Femur (tissue), 1 donor: ENCODE data around the gene TENM3.

Experiments used
- DNase-seq: peaks from one replicate; pipeline ENCODE4 v3.0.0-alpha.2; 2017

The TENM3 gene

GRCh38 chr4:182531555-182532162 lies 288.5 kb downstream of the TENM3 start:
- DNase-seq: no peak

GRCh38 chr4:182532441-182532840 lies 289.2 kb downstream of the TENM3 start:
- DNase-seq: no peak

- DNase-seq: no peak
Observed at GRCh38 chr4:182533964-182534363, 290.8 kb downstream of the TENM3 start.

DNA sequence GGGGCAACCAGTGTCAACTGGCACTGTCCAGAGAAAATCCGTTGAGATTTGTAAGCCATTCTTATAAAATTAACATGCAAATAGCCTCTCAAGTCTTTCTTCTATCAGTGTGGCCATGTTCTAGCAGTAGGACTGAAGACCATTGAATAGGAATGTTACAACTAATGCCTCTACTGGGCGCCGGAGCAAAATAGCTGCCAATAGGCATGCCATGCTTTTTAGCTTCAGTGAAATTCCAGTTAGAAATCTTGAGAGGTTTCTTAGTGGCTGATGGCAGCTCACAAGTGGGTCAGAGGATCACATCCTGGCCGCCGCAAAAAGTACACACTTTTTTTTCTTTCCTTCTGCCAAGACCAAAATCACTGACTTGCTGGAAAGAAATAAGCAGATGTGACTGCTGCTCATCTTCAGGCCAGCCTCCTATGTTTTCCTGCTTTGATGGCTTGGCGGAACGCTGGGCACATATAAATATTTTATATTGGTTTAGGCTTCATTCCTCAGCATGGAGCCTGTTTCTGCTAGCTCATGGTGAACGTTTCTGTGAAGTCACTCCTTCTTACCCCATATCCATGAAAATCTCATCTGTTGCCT lies 293.1 kb downstream of the TENM3 start:
- no peak for DNase-seq

- no peak for DNase-seq
Observed at GRCh38 chr4:182537031-182537795, 294.0 kb downstream of the TENM3 start.

DNA sequence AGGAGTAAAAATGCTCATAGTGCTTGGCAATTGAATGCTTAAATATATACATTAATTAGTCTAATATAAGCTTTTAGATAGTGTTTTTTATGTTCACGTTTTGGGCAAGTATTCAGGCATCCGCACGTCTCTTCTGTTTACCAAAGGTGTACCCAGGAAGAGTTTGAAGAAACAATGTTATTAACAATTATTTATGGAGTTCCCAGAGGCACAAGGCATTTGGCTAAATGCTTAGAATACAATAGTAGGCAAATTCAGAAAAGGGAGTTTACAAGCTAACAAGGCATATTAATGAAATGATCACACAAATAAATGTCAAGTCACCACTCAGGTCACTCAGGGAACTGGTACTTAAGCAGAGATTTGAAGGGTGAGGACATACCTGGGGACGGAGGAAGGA lies 294.8 kb downstream of the TENM3 start:
- no peak for DNase-seq

- DNase-seq: no peak
Observed at GRCh38 chr4:182540496-182540895, 297.3 kb downstream of the TENM3 start.

GRCh38 chr4:182547435-182547834 lies 304.2 kb downstream of the TENM3 start:
- no peak for DNase-seq

GRCh38 chr4:182548156-182548555 lies 305.0 kb downstream of the TENM3 start:
- no peak for DNase-seq

DNA sequence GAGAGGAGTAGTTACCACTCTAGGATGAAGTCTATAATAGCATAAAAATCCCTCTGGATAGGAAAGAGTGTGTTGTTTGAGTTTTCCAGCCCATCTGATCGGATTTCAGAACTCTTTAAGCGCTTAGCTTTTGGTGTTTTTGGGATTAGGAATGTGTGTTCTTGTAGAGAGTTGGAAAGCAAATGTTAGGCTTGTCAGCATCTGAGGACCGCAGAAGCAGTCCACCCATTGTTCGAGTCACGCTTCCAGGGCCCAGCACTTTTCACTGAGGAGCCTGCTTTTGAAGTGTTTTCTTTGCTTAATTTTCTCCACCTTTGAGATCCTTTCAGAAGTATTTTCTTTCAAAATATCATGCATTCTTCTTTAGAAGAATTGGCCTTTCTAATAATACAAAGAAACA lies 306.2 kb downstream of the TENM3 start:
- no peak for DNase-seq

GRCh38 chr4:182552948-182553347 lies 309.7 kb downstream of the TENM3 start:
- DNase-seq: no peak

- DNase-seq: no peak
Observed at GRCh38 chr4:182553653-182554052, 310.5 kb downstream of the TENM3 start.

GRCh38 chr4:182554736-182555135 lies 311.5 kb downstream of the TENM3 start:
- no peak for DNase-seq

DNA sequence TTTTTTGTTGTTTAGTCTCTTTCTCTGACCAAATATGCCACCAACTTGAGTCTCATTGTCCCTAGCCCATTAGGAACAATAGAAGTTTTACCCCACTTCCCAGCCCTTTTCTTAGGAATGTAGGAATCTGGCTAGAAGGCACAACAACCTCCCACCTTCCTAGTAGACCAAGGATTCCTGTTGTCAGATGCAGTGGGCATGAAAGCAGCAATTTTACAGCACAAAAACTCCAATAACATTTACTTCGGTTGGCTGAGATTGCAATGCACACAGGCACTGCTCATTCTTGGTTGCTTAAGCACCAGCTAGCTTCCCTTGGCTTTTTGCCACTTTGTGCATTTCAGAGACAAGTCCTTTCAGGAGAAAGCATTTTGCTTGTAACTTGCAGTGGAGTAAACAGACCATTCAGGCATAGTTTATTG lies 312.8 kb downstream of the TENM3 start:
- DNase-seq: no peak

DNA sequence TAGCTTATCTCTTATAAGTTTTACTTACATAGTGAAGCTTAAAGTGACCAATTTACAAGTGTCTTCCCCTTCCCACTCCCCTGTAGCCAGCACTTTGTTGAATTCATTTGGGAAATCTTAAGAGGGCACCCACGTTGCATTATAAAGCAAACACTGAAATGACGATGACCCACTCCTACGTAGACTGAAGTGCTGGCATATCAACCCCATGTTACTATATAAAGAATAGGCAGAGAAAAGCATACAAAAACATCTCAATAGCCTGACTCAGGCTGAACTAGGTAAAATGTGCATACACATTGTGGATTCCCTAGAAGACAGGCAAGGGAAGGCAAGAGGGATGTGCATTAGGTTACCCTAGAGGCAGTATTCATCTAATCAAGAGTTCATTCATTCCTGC lies 313.4 kb downstream of the TENM3 start:
- no peak for DNase-seq

GRCh38 chr4:182560358-182560757 lies 317.2 kb downstream of the TENM3 start:
- no peak for DNase-seq

DNA sequence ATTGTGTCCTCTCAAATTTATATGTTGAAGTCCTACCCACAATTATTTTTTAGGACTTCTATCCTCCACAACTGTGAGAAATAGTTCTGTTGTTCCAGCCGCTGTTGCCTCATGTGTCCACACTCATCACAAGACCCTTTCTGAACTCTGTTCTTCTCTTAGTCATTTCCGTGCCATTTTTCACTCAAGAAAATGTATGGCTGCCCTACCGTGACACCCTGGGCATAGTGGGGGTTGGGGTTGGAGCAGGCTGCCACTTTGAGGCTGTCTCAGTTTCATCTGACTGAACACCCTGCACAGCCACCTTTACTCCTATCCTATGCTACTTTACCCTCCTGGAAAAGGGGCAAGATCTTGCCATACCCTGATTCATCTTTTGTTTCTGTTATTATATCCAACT lies 319.1 kb downstream of the TENM3 start:
- no peak for DNase-seq

- no peak for DNase-seq
Observed at GRCh38 chr4:182564724-182565369, 321.6 kb downstream of the TENM3 start.

DNA sequence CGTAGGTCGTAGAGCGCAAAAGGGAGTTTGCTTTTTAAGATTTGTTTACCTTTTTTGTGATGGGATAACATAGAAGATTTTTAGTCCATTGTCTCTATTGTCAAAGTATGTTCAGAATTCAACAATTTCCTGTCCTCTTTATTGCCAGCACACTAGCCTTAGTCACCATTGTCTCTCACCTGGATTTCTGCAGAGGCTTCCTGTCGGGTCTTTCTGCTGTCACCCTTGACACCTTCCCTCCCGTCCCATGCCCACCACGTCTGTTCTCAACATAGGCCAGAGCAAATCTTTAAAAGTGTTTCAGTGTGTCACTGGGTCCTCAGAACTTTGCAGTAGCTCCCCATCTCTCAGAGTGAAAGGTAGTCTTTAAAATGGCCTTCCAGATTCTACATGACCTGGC lies 323.9 kb downstream of the TENM3 start:
- no peak for DNase-seq

- DNase-seq: no peak
Observed at GRCh38 chr4:182569561-182569960, 326.4 kb downstream of the TENM3 start.

DNA sequence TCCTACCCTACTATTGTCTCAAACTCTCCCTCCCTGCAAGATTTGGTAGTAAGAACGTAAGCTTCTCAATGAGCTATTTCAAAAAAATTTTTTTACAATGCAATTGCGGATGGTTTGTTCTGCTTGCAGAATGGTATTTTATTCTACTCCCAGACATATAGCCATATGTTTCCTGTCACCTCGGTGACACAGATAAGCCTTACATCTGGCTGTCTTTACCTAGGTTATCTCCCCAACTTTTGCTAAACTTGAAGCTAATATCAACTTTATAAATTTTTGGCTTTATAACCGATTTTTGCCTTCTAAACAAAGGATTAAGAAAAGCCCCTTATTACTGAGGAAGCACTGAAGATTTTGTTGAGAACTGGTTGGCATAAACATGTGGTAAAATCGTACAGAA lies 331.5 kb downstream of the TENM3 start:
- DNase-seq: no peak

- DNase-seq: no peak
Observed at GRCh38 chr4:182575225-182575624, 332.0 kb downstream of the TENM3 start.

GRCh38 chr4:182576601-182577289 lies 333.5 kb downstream of the TENM3 start:
- no peak for DNase-seq
